ENCODE results near the gene C1QB.

The C1QB gene

GRCh38 chr1:22654692-22655091 lies 1.7 kb downstream of the C1QB start:
- Histone ChIP-seq H3K36me3 (no peaks in the 10 kb centered on the region), H3K27ac (no peak overlapping the region), H3K27me3 (peaks cover 0 to 52% of the 10 kb centered on the region in 2 donors), H3K4me1 (no peaks in the 10 kb centered on the region), H3K9me3 (no peaks in the 10 kb centered on the region), H3K4me3 (peak overlapping the region; percentile 5 to 29)
- no peak for TF ChIP-seq CTCF (IDR thresholded peaks at IDR 0.05)
- no peak for DNase-seq
- intact Hi-C loops (cut with DNase I; ENCODE audit: low total_unique reads), result no loop called here

GRCh38 chr1:22658385-22659163 lies 5.5 kb downstream of the C1QB start:
- Histone ChIP-seq H3K4me3 (no peak overlapping the region), H3K27ac (no peak overlapping the region), H3K27me3 (peaks cover 0 to 43% of the 10 kb centered on the region in 2 donors), H3K9me3 (no peaks in the 10 kb centered on the region), H3K36me3 (no peaks in the 10 kb centered on the region), H3K4me1 (no peaks in the 10 kb centered on the region)
- intact Hi-C loops (cut with DNase I; ENCODE audit: low total_unique reads), result no loop called here
- DNase-seq, result no peak
- TF ChIP-seq CTCF (IDR thresholded peaks at IDR 0.05), result no peak

- no peaks in the 10 kb centered on the region for H3K9me3 ChIP-seq
- H3K4me3 ChIP-seq, result no peak overlapping the region
- no peak overlapping the region for H3K27ac ChIP-seq
- no peak for DNase-seq
- intact Hi-C loops (cut with DNase I; ENCODE audit: low total_unique reads), result no loop called here
- H3K27me3 ChIP-seq, result peaks cover 0 to 37% of the 10 kb centered on the region in 2 donors
- no peaks in the 10 kb centered on the region for H3K4me1 ChIP-seq
- no peaks in the 10 kb centered on the region for H3K36me3 ChIP-seq
- no peak for TF ChIP-seq CTCF (IDR thresholded peaks at IDR 0.05)
These were observed 7.7 kb downstream of the C1QB start for GRCh38 chr1:22660716-22661241.

- H3K27ac ChIP-seq, result no peak overlapping the region
- H3K27me3 ChIP-seq, result peaks cover 0 to 30% of the 10 kb centered on the region in 2 donors
- DNase-seq, result no peak
- no peaks in the 10 kb centered on the region for H3K9me3 ChIP-seq
- no peaks in the 10 kb centered on the region for H3K36me3 ChIP-seq
- H3K4me3 ChIP-seq, result no peak overlapping the region
- H3K4me1 ChIP-seq, result no peaks in the 10 kb centered on the region
- TF ChIP-seq CTCF (IDR thresholded peaks at IDR 0.05), result no peak
- intact Hi-C loops (cut with DNase I; ENCODE audit: low total_unique reads), result no loop called here
These were observed 8.8 kb downstream of the C1QB start for GRCh38 chr1:22661880-22662279.

GRCh38 chr1:22662318-22662717 lies 9.3 kb downstream of the C1QB start:
- Histone ChIP-seq H3K27me3 (peaks cover 0 to 30% of the 10 kb centered on the region in 2 donors), H3K9me3 (no peaks in the 10 kb centered on the region), H3K4me3 (no peak overlapping the region), H3K36me3 (no peaks in the 10 kb centered on the region), H3K4me1 (no peaks in the 10 kb centered on the region), H3K27ac (no peak overlapping the region)
- DNase-seq, result peak in 1 of 2 donors; percentile 37
- intact Hi-C loops (cut with DNase I; ENCODE audit: low total_unique reads), result no loop called here
- TF ChIP-seq CTCF (IDR thresholded peaks at IDR 0.05), result no peak
